GM12872 (cell line): Measurements from ENCODE around the gene TPCN1.

Source experiments
- TF ChIP-seq, protein P1 (sequence below): IDR thresholded peaks from 3 replicates; pipeline ENCODE4 v1.5.1; 2011; ENCODE audit warnings: low read depth, mild to moderate bottlenecking, low read length, moderate library complexity; ENCODE audit not compliant: insufficient read depth

Gene TPCN1

DNA sequence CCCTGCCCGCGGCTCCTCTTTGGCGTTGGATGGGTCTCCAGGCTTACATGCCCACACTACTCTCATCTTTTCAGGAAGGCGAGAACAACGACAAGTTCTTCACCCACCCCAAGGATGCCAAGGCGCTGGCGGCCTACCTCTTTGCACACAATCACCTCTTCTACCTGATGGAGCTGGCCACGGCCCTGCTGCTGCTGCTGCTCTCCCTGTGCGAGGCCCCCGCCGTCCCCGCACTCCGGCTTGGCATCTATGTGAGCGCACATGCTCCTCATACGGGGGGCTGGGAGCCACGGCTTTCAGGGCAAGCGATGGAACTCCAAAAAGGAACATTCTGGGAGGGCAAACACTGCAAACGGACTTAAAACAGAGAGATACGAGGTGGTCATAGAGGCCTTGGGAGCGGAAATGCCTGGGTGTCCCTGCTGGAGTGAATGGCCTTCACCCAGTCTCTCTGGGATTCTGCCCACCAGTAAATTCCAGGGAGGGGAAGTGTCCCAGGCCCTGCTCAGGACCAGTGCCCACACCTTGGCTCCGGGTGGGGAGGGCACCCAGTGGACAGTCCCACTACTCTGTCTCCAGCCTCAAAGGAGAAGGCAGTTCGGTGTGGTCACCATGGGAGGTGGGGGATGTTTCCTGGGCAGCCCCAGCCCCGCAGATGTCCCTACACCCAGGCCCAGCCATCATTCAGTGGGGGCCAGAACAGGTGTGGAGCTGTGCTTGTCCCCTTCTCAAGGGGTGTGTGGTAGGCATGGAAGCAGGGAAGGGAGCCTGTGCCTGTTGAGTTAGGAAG lies 45.0 kb downstream of the TPCN1 start:
- TF ChIP-seq, protein P1, sequence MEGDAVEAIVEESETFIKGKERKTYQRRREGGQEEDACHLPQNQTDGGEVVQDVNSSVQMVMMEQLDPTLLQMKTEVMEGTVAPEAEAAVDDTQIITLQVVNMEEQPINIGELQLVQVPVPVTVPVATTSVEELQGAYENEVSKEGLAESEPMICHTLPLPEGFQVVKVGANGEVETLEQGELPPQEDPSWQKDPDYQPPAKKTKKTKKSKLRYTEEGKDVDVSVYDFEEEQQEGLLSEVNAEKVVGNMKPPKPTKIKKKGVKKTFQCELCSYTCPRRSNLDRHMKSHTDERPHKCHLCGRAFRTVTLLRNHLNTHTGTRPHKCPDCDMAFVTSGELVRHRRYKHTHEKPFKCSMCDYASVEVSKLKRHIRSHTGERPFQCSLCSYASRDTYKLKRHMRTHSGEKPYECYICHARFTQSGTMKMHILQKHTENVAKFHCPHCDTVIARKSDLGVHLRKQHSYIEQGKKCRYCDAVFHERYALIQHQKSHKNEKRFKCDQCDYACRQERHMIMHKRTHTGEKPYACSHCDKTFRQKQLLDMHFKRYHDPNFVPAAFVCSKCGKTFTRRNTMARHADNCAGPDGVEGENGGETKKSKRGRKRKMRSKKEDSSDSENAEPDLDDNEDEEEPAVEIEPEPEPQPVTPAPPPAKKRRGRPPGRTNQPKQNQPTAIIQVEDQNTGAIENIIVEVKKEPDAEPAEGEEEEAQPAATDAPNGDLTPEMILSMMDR = no peak

DNA sequence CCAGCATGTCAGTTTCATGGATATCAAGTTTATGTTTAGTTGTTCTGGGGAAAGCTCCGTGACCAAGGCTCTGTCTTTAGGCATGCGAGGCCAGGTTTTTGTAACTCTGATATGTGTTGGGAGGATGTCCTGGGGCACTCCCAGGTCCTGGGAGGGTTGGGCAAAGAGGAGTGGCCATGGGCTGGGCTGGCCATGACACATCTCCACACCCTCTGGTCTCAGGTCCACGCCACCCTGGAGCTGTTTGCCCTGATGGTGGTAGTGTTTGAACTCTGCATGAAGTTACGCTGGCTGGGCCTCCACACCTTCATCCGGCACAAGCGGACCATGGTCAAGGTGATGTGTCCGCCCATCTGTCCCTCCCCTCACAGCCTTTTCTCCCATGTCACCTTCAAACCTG lies 46.4 kb downstream of the TPCN1 start:
- TF ChIP-seq, protein P1 = no peak

DNA sequence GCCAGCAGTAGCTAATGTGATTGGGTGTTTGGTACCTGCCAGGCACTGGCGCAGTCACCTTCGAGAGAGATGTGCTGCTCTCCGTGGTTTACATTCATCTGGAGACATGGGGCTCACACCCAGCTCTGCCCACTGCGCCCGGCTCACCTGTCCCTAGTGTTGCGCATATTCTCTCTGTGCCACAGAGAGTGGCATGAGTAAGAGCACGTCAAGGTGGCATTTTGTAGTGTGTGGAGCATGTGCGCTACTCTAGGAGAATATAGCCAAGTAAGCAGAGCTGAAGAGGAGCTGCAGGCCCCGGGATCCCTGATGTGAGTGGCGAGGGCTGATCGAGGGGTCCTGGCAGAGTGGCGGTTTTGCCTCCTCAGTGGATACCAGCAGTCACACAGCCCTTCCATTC lies 46.9 kb downstream of the TPCN1 start:
- TF ChIP-seq, protein P1 = no peak

DNA sequence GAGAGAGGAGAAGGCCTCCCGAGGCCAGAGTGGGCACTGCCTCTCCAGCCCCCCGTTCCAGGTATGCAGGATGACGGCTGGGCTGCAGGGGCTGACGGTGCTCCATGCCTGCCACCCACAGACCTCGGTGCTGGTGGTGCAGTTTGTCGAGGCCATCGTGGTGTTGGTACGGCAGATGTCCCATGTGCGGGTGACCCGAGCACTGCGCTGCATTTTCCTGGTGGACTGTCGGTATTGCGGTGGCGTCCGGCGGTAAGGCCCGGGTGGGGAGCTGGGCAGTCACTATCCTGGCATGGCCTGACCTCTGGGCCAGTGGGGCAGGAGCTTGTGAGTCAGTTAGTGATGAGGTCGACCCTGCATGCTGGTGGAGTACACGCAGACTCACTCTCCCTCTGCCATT lies 47.4 kb downstream of the TPCN1 start:
- TF ChIP-seq, protein P1 = no peak

DNA sequence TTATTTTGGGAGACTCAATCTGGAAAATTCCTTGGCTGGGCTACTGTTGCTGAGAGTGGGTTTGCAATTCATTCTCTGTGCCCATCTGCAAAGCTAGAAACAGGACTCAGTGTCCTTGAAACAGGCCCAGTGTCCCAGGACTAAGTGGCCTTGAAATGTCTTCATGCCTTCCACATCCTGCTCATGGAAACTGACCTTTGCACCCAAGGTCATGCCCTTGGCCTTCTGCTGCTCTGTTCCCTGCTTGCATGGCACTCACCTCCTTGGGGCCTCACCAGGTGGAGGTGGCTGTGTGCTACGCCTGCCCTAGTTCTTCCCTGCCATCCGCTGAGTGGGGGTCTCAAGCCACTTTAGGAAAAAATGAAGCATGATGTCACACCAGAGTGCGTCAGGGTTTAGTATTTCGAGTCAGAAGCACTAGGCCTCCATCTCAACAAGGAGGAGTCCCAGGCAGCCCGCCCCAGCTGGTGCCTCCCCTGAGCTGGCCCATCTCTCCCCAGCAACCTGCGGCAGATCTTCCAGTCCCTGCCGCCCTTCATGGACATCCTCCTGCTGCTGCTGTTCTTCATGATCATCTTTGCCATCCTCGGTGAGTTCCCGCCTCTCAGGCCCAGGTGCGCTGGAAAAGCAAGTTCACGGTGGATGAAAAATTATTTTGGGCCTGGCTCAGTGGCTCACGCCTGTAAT lies 48.1 kb downstream of the TPCN1 start:
- TF ChIP-seq, protein P1 = no peak

DNA sequence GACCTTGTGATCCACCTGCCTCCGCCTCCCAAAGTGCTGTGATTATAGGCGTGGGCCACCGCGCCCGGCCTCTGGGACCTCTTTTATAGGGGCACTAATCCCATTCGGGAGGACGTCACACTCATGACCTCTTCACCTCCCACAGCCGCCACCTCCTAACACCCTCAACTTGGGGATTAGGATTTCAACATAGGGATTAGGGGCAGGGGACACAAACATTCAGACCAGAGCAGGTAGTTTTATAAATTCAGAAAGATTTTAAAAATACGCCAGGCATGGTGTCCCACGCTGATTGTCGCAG lies 49.4 kb downstream of the TPCN1 start:
- TF ChIP-seq, protein P1 = no peak

DNA sequence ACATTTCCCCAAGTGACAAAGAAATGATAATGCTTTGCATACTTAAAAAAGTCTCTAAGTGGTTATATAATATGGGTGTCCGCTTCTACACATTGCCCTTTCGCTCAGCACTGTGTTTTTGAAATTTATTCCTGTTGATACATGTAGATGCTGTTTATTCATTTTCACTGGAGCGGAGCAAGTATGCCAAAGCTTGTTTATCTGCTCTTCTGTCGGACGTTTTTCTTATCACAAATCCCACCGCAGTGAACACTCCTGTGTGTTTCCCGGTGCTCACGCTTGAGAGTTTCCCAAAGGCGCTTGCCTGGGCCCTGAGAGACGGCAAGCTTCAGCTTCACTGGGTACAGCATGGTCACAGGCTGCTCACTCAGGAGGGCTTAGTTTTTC lies 50.2 kb downstream of the TPCN1 start:
- TF ChIP-seq, protein P1 = no peak
